ENCODE data around the gene MINDY1. TPM values are rescaled to one million over a fixed set of nuclear protein-coding genes. Genes with fewer than 3 reads are reported as not detected.

Gene MINDY1
- polyA plus RNA-seq, 1 donor from 2014 or later, result 16.1 TPM

DNA sequence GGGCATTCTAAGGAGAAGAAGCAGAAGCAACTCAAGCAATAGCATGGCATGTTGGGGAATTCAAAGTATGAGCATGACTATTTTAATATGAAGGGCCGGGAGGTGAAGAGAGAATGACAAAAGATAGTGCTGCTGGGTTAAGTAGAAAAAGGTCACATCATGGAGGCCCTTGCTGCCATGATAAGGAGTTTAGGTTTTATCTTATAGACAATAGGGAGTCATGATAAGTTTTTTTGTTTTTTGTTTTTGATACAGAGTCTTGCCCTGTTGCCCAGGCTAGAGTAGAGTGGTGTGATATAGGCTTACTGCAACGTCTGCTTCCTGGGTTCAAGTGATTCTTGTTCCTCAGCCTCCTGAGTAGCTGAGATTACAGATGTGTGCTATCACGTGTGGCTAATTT is 32.8 kb upstream of the MINDY1 start:
- Histone ChIP-seq H3F3A (ENCODE audit: insufficient read depth, low read length, poor library complexity, severe bottlenecking) (no peaks in the 10 kb centered on the region), H3K27ac (ENCODE audit: low read length) (no peak overlapping the region), H3K27me3 (ENCODE audit: insufficient read depth, low read depth, low read length) (no peaks in the 10 kb centered on the region), H3K9me3 (ENCODE audit: low read length) (no peaks in the 10 kb centered on the region), H3K36me3 (ENCODE audit: insufficient read depth, low read length) (no peaks in the 10 kb centered on the region), H3K4me3 (ENCODE audit: low read length) (no peak overlapping the region), H3K79me2 (replicated peaks; ENCODE audit: insufficient read depth, low read length) (no peaks in the 10 kb centered on the region), H4K20me1 (ENCODE audit: insufficient read depth) (no peaks in the 10 kb centered on the region), H3K4me2 (ENCODE audit: low read length) (no peak overlapping the region), H3K9me2 (ENCODE audit: insufficient read depth, low read length) (no peaks in the 10 kb centered on the region), H3K9ac (ENCODE audit: low read length) (no peak overlapping the region), H2AFZ (ENCODE audit: low read depth, low read length) (no peak overlapping the region)
- TF ChIP-seq, protein P1, sequence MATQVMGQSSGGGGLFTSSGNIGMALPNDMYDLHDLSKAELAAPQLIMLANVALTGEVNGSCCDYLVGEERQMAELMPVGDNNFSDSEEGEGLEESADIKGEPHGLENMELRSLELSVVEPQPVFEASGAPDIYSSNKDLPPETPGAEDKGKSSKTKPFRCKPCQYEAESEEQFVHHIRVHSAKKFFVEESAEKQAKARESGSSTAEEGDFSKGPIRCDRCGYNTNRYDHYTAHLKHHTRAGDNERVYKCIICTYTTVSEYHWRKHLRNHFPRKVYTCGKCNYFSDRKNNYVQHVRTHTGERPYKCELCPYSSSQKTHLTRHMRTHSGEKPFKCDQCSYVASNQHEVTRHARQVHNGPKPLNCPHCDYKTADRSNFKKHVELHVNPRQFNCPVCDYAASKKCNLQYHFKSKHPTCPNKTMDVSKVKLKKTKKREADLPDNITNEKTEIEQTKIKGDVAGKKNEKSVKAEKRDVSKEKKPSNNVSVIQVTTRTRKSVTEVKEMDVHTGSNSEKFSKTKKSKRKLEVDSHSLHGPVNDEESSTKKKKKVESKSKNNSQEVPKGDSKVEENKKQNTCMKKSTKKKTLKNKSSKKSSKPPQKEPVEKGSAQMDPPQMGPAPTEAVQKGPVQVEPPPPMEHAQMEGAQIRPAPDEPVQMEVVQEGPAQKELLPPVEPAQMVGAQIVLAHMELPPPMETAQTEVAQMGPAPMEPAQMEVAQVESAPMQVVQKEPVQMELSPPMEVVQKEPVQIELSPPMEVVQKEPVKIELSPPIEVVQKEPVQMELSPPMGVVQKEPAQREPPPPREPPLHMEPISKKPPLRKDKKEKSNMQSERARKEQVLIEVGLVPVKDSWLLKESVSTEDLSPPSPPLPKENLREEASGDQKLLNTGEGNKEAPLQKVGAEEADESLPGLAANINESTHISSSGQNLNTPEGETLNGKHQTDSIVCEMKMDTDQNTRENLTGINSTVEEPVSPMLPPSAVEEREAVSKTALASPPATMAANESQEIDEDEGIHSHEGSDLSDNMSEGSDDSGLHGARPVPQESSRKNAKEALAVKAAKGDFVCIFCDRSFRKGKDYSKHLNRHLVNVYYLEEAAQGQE (IDR thresholded peaks at IDR 0.05; ENCODE audit: borderline replicate concordance), result no peak

DNA sequence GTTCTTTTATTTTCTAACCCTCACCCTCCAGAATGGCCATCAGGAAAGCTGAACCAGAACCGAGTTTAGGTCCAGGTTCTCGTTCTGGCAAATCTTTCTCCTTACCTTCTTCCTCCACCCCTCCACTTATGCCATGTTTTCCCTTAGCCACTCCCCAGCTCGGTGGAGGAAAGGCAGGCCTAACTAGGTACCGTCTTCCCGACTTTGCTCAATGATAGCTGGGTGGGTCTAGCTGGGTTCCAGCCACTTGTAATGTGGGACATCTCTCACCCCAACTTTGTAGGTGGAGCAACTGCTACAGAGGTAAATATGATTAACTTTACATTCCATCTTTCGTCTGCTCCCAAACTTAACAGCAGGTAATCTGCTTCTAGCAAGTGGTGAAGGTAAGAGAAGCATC is 30.3 kb upstream of the MINDY1 start:
- no peaks in the 10 kb centered on the region for H4K20me1 ChIP-seq (ENCODE audit: insufficient read depth)
- no peaks in the 10 kb centered on the region for H3K9me3 ChIP-seq (ENCODE audit: low read length)
- no peaks in the 10 kb centered on the region for H3K9me2 ChIP-seq (ENCODE audit: insufficient read depth, low read length)
- H3K27me3 ChIP-seq (ENCODE audit: insufficient read depth, low read depth, low read length), result no peaks in the 10 kb centered on the region
- no peak overlapping the region for H3K9ac ChIP-seq (ENCODE audit: low read length)
- H2AFZ ChIP-seq (ENCODE audit: low read depth, low read length), result no peak overlapping the region
- no peaks in the 10 kb centered on the region for H3K36me3 ChIP-seq (ENCODE audit: insufficient read depth, low read length)
- TF ChIP-seq POLR2AphosphoS5 (IDR thresholded peaks at IDR 0.05) (no peak), SMC3 (conservative IDR thresholded peaks at IDR 0.05; ENCODE audit: poor library complexity) (no peak), RAD21 (conservative IDR thresholded peaks at IDR 0.05) (no peak), TAF1 (IDR thresholded peaks at IDR 0.05; ENCODE audit: low read depth) (no peak), EZH2 (IDR thresholded peaks at IDR 0.05; ENCODE audit: borderline replicate concordance, insufficient read depth, low read length, poor library complexity, severe bottlenecking) (no peak), MXI1 (conservative IDR thresholded peaks at IDR 0.05; ENCODE audit: poor library complexity, severe bottlenecking) (no peak), EP300 (conservative IDR thresholded peaks at IDR 0.05; ENCODE audit: poor library complexity, severe bottlenecking) (no peak)
- TF ChIP-seq, protein P2, sequence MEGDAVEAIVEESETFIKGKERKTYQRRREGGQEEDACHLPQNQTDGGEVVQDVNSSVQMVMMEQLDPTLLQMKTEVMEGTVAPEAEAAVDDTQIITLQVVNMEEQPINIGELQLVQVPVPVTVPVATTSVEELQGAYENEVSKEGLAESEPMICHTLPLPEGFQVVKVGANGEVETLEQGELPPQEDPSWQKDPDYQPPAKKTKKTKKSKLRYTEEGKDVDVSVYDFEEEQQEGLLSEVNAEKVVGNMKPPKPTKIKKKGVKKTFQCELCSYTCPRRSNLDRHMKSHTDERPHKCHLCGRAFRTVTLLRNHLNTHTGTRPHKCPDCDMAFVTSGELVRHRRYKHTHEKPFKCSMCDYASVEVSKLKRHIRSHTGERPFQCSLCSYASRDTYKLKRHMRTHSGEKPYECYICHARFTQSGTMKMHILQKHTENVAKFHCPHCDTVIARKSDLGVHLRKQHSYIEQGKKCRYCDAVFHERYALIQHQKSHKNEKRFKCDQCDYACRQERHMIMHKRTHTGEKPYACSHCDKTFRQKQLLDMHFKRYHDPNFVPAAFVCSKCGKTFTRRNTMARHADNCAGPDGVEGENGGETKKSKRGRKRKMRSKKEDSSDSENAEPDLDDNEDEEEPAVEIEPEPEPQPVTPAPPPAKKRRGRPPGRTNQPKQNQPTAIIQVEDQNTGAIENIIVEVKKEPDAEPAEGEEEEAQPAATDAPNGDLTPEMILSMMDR (IDR thresholded peaks at IDR 0.05; ENCODE audit: poor library complexity, severe bottlenecking), result no peak
- TF ChIP-seq, protein P1 (IDR thresholded peaks at IDR 0.05; ENCODE audit: borderline replicate concordance), result no peak
- H3K4me2 ChIP-seq (ENCODE audit: low read length), result no peak overlapping the region
- no peak overlapping the region for H3K4me3 ChIP-seq (ENCODE audit: low read length)
- H3F3A ChIP-seq (ENCODE audit: insufficient read depth, low read length, poor library complexity, severe bottlenecking), result no peaks in the 10 kb centered on the region
- H3K79me2 ChIP-seq (replicated peaks; ENCODE audit: insufficient read depth, low read length), result no peaks in the 10 kb centered on the region
- no peak overlapping the region for H3K27ac ChIP-seq (ENCODE audit: low read length)
